Muscle layer of colon (tissue), 2 donors: ENCODE measurements around the gene HINFP.

Experiments
- H3K27ac ChIP-seq: one replicate; pipeline ENCODE4 v1.7.0; 2013; ENCODE audit warnings: low read depth, mild to moderate bottlenecking, low read length, moderate library complexity
- H3K27me3 ChIP-seq, 2 donors: one replicate each; pipeline ENCODE4 v1.7.0; 2013; ENCODE audit warnings: low read length in 2 of 2, mild to moderate bottlenecking in 2 of 2; ENCODE audit not compliant: insufficient read depth in 2 of 2, control insufficient read depth in 1 of 2
- H3K36me3 ChIP-seq: one replicate; pipeline ENCODE4 v1.7.0; 2013; ENCODE audit warnings: mild to moderate bottlenecking, low read length; ENCODE audit not compliant: insufficient read depth
- H3K4me1 ChIP-seq: one replicate; pipeline ENCODE4 v1.7.0; 2013; ENCODE audit warnings: mild to moderate bottlenecking, low read length; ENCODE audit not compliant: insufficient read depth
- H3K4me3 ChIP-seq, 2 donors: one replicate each; pipeline ENCODE4 v1.7.0; 2013; ENCODE audit warnings: low read length in 2 of 2, low read depth in 1 of 2, mild to moderate bottlenecking in 1 of 2, moderate library complexity in 1 of 2
- H3K9ac ChIP-seq: one replicate; pipeline ENCODE4 v1.7.0; 2013; ENCODE audit warnings: low read length
- H3K9me3 ChIP-seq: one replicate; pipeline ENCODE4 v1.7.0; 2013; ENCODE audit warnings: mild to moderate bottlenecking, low read length
- donor health status: abdominal sarcoma.
- donor health status: Adenocarcinoma of cecum.

Gene HINFP

DNA sequence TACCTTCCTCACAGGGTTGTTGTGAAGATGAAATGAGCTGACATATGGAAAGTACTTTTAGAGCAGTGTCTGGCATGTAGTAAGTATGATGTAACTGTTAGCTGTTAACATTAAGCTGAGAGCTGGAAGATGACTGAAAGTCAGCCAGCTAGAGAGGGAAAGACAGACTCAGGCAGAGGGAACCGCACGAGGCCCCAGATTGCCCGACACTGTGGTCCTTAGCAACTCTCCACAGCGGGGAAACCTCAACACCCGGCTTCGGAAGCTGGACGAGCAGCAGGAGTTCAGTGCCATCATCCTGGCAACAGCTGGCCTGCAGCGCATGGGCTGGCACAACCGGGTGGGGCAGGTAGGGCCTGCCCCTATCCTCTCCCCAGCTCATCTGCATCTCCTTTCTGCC lies 30.2 kb upstream of the HINFP start:
- peaks cover 26% of the 10 kb centered on the region for H3K36me3 ChIP-seq
- H3K4me3 ChIP-seq = no peak overlapping the region
- H3K9me3 ChIP-seq = no peaks in the 10 kb centered on the region
- no peak overlapping the region for H3K9ac ChIP-seq
- peaks cover 23% of the 10 kb centered on the region for H3K4me1 ChIP-seq
- no peaks in the 10 kb centered on the region for H3K27me3 ChIP-seq
- no peak overlapping the region for H3K27ac ChIP-seq

DNA sequence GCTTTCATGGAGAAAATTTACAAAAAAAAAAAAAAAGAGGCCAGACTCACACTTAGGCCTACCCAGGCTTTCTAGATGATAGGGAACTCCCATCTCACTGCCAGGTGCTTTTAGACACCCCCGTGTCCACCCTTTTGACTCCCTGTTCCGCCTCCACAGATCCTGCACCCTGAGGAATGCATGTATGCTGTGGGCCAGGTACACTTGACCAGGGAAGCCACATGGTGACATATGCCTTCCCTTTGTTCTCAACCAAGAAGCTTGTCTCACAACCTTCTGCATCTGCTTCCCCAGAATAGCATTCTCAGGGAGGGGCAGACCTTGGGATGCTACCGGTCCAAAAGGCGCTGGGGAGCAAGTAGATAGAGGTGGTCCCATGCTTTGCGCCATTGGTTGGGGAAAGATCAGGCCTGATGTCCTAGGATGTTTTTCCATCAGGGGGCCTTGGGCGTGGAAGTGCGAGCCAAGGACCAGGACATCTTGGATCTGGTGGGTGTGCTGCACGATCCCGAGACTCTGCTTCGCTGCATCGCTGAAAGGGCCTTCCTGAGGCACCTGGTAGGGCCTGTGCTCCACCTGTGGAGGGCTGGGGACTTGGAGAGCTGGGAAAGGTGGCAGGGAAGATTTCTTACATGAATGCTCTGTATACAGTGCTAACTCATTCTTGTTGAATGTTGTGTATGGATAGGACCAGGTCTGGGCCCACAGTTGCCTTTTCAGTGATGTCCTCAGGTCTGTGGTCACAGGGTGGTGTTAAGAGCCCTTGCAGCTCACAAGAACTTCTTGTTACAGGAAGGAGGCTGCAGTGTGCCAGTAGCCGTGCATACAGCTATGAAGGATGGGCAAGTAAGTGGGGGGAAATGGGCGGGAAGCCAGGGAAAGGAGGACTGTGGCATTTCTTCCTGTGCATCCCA lies 29.2 kb upstream of the HINFP start:
- Histone ChIP-seq H3K9ac (peak overlapping the region; percentile 60), H3K27me3 (no peaks in the 10 kb centered on the region), H3K9me3 (no peaks in the 10 kb centered on the region), H3K4me1 (peaks cover 22% of the 10 kb centered on the region), H3K27ac (peak overlapping the region; percentile 89), H3K36me3 (peaks cover 35% of the 10 kb centered on the region), H3K4me3 (no peak overlapping the region)

DNA sequence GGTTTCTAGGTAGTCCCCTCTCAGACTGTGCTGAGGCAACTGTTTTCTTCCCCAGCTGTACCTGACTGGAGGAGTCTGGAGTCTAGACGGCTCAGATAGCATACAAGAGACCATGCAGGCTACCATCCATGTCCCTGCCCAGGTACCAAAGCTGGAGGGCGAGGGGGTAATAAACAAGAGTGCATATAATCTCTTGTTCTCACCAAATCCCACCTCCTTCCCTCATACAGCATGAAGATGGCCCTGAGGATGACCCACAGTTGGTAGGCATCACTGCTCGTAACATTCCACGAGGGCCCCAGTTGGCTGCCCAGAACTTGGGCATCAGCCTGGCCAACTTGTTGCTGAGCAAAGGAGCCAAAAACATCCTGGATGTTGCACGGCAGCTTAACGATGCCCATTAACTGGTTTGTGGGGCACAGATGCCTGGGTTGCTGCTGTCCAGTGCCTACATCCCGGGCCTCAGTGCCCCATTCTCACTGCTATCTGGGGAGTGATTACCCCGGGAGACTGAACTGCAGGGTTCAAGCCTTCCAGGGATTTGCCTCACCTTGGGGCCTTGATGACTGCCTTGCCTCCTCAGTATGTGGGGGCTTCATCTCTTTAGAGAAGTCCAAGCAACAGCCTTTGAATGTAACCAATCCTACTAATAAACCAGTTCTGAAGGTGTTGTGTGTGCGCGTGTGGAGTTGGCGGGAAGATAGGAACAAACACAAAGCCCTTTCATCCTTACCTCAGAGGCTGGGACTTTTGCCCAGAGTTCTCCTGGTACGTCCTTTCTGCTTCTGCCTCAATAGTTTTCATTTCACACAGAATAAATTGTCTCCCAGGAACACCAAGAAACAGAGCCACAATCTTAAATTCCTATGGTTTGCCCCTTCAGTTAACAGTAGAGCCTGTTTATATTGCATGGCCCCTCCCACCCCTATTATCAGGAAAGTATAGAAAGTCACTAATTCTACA lies 28.2 kb upstream of the HINFP start:
- Histone ChIP-seq H3K4me1 (peaks cover 22% of the 10 kb centered on the region), H3K36me3 (peaks cover 45% of the 10 kb centered on the region), H3K4me3 (peak overlapping the region; percentile 57 to 79), H3K27me3 (no peaks in the 10 kb centered on the region), H3K9ac (peak overlapping the region; percentile 60), H3K27ac (peak overlapping the region; percentile 89), H3K9me3 (no peaks in the 10 kb centered on the region)

DNA sequence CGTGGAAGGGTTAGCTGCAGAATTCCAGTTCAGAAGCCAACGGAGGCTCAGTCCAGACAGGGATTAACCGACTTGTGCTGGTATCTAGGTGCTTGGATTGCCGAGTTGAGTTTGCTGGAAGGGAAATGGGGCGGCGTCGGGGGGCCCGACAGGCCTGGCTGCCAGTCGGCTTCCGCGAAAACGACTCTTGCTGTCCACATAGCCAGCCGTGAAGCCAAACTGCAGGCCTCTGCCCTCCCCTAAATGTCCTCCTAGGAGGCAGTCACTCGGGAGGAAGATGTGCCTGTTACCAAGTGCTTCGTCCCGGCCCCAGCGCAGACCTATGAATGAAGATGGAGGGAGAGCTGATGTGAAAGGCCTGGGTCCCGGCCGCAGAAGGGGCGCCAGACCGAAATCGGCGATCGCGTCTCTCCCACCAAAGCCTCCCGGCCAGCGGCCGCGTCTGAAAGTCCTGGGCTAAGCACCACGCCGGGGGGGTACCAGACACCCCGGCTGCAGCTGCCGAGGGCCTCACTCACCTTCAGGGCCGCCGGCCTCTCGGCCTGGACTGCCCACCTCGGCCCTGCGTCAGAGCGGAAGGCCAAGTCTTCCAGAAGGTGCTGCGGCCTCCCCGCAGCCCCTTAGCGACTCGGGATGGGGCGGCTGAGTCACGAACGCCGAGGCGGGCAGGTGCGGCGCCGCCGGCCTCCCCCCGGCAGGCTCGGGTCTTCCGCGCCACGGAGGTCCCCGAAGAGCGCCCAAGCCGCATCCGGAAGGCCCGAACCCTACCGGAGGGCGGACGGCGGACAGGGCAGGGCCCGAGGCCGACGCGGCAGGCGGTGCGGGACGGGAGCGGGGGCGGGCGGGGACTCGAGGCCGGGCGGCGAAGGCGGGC lies 27.2 kb upstream of the HINFP start:
- Histone ChIP-seq H3K4me3 (peak overlapping the region; percentile 57 to 79), H3K4me1 (peaks cover 22% of the 10 kb centered on the region), H3K9me3 (no peaks in the 10 kb centered on the region), H3K27me3 (no peaks in the 10 kb centered on the region), H3K27ac (peak overlapping the region; percentile 89), H3K36me3 (peaks cover 42% of the 10 kb centered on the region), H3K9ac (peak overlapping the region; percentile 60)

DNA sequence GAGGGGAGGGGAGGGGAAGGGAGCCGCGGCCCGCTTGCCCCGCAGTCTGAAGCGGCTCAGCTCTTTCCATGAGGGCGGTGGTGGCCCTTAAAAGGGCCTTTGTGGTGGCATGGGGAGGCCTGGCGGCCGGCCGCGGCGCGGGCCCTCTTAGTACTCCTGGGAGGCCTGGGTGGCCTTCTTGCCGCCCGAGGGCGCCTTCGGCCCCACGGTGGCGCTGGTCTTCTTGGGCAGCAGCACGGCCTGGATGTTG lies 26.6 kb upstream of the HINFP start:
- H3K4me1 ChIP-seq = peaks cover 22% of the 10 kb centered on the region
- peaks cover 38% of the 10 kb centered on the region for H3K36me3 ChIP-seq
- H3K9ac ChIP-seq = peak overlapping the region; percentile 35
- no peaks in the 10 kb centered on the region for H3K27me3 ChIP-seq
- H3K4me3 ChIP-seq = peak overlapping the region; percentile 57 to 79
- H3K9me3 ChIP-seq = no peaks in the 10 kb centered on the region
- peak overlapping the region; percentile 89 for H3K27ac ChIP-seq

DNA sequence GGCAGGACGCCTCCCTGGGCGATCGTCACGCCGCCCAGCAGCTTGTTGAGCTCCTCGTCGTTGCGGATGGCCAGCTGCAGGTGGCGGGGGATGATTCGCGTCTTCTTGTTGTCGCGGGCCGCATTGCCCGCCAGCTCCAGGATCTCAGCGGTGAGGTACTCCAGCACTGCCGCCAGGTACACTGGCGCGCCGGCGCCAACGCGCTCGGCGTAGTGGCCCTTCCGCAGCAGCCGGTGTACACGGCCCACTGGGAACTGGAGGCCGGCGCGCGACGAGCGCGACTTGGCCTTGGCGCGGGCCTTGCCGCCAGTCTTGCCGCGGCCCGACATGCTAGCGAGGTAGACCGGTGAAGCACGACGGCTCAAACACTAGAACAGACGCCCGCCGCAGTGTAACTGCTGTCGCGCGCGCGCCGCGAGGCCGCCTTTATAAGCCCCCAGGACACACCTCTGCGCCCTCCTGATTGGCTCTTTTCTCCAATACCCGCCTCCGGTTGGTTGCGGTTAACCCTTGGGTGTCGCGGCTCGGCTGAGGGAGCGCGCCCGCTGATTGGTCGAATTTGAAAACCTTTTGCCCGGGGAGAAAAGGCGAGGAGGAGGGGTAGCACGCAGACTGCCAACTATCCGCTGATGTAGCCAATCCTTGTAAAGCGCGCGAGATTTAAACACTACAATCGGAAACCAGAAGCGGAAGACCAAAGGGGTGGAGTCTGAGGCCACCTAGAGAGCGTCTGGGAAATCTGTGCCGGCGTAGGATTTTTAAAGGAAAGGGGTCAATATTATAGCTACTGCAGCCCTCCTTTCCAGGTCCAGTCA lies 26.1 kb upstream of the HINFP start:
- Histone ChIP-seq H3K9ac (peak overlapping the region; percentile 35), H3K27ac (peak overlapping the region; percentile 89), H3K4me1 (peaks cover 25% of the 10 kb centered on the region), H3K27me3 (no peaks in the 10 kb centered on the region), H3K36me3 (peaks cover 37% of the 10 kb centered on the region), H3K9me3 (no peaks in the 10 kb centered on the region), H3K4me3 (peak overlapping the region; percentile 57 to 79)

DNA sequence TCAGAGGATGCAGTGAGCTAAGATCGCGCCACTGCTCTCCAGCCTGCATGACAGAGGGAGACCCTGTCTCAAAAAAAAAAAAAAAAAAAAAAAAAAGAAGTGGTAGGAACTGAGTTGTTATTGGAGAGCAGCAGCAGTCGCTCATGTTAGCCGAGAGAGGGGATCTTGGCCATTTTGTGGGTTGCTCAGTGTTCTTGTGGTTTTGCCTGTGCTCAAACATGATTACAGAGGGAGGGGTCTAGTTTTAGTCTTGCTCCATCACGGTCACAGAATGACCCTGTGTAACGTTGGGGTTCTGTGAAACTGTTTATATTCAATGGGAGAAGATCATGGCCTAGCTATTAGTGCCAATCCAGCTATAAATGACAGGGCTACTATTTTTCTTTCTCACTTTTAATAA lies 21.7 kb upstream of the HINFP start:
- Histone ChIP-seq H3K36me3 (peaks cover 22% of the 10 kb centered on the region), H3K27ac (no peak overlapping the region), H3K4me1 (peaks cover 18% of the 10 kb centered on the region), H3K9me3 (no peaks in the 10 kb centered on the region), H3K4me3 (no peak overlapping the region), H3K27me3 (no peaks in the 10 kb centered on the region), H3K9ac (no peak overlapping the region)

DNA sequence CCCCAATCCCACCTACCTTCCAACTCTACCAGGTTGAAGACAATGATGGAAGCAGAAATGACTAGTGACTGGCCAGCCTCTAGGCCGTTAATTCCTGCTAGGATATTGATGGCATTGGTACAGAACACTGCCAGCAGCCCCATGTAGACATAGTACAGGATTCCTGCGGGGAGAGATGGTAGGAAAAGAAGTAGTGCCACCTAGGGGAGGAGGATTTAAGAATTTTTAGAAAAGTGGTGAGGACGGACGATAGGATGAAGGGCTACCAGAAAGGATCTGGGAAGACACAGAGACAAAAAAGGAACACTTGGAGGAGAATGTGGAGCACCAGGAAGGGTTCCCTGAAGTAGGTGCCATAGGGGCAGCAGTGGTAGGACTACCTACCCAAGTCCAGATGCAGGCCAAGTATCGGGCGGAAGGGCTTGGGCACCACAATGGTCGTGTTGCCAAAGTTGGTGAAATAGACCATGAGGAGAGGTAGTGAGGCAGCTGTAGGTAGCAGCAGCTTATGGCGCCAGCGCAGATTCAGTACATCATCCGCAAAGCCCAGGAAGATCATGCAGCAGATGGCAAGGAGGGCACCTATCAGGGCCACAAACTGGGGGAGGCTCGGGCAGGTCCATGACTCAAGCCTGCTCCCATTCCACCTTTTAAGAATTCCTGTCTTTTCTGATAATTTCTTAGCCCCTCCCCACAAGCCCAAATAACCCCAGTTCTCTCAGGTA lies 21.0 kb upstream of the HINFP start:
- Histone ChIP-seq H3K4me1 (peaks cover 18% of the 10 kb centered on the region), H3K36me3 (peaks cover 22% of the 10 kb centered on the region), H3K9ac (no peak overlapping the region), H3K4me3 (peak overlapping the region in 1 of 2 donors; percentile 78), H3K27ac (no peak overlapping the region), H3K27me3 (no peaks in the 10 kb centered on the region), H3K9me3 (no peaks in the 10 kb centered on the region)

DNA sequence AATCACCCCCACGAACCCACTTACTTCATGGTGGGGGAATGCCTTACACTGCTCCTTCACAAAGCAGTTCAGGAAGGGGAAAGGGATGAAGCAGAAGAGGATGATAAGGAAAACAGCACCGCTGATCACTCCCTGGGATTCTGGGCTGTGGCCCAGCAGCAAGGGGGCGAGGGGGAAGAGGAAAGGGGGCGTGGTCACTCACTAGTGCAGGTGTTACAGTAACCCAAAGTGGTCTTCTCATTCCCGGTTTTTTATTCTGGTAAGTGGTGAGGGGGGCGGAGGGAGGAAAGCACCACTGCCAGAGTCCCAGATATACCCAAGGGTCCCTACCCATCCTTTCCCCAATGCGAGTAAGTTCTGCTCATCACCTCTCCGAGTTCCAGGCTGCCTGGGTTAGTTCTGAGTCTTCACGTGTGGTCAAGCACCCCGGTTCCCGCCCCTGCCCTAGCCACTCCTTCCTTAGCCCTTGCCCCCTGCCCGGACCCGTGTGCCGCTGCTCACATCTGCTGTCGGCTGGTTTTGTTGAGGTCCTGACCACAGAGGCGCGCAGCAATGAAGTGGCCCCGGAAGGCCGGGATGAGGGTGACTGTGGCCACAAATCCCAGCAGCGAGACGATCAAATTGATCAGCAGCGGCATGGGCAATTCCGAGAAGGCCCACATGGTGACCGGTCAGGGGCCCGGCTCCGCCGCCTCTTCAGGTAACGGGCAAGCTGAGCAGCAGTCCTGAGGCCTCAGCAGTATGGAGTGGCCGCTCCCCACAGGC lies 20.2 kb upstream of the HINFP start:
- Histone ChIP-seq H3K9me3 (no peaks in the 10 kb centered on the region), H3K27me3 (no peaks in the 10 kb centered on the region), H3K36me3 (peaks cover 22% of the 10 kb centered on the region), H3K4me1 (peaks cover 15% of the 10 kb centered on the region), H3K9ac (peak overlapping the region; percentile 72), H3K4me3 (peak overlapping the region; percentile 78 to 86), H3K27ac (peak overlapping the region; percentile 81)
